Measurements from ENCODE around the gene SLC35D1. TPM values are rescaled to one million over a fixed set of nuclear protein-coding genes. Genes with fewer than 3 reads are reported as not detected.

Gene SLC35D1
- total RNA-seq, 1 donor from 2014 or later = 14.8 TPM

- H3K4me1 Mint-ChIP-seq (ENCODE audit: low read depth) = peaks cover 4% of the 10 kb centered on the region
- no peak overlapping the region for H3K27ac Mint-ChIP-seq
- H3K4me3 Mint-ChIP-seq (ENCODE audit: low read depth) = no peak overlapping the region
- DNase-seq (ENCODE audit: low spot score) = no peak
- intact Hi-C loops (cut with micrococcal nuclease) = no loop called here
- no peaks in the 10 kb centered on the region for H3K27me3 Mint-ChIP-seq (ENCODE audit: low read depth)
- peaks cover 30% of the 10 kb centered on the region for H3K9me3 Mint-ChIP-seq
- peaks cover 46% of the 10 kb centered on the region for H3K36me3 Mint-ChIP-seq (ENCODE audit: low read depth)
These were observed 22.1 kb downstream of the SLC35D1 start for GRCh38 chr1:67031859-67032247.

DNA sequence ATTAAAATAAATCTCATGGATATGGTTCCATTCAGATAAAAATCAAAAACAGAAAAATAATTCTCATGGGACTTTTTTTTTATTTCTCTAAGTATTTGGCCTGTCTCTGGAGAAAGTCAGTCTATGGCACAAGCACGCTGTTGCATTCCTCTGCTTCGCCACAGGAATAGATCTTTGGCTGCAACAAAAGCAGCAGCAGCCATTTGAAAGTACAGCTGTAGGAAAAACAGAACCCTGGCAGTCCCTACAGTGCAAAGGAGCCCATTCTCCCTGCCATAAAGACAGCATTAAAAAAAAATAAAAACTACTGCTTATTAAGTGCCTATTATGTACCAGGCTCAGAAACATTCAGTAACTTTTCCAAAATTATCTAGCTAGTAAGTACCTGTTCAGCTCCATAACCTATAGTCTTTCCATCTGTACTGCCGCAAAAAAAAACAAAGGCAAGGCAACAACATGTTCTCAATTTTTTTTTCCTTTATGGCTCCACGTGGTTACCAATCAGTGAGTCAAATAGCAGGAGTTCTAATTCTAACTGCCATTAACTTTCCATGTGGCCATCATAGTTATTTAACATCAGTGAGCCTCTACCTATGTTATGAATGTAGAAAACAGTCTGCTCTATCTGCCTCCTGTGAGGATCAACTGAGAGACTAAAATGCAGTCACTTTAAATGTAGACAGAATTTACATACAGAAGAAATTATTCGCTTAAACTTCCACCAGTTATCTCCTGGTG is 22.7 kb downstream of the SLC35D1 start:
- no peak overlapping the region for H3K4me3 Mint-ChIP-seq (ENCODE audit: low read depth)
- no peaks in the 10 kb centered on the region for H3K27me3 Mint-ChIP-seq (ENCODE audit: low read depth)
- intact Hi-C loops (cut with micrococcal nuclease) = no loop called here
- peaks cover 44% of the 10 kb centered on the region for H3K36me3 Mint-ChIP-seq (ENCODE audit: low read depth)
- H3K4me1 Mint-ChIP-seq (ENCODE audit: low read depth) = peaks cover 4% of the 10 kb centered on the region
- no peak for DNase-seq (ENCODE audit: low spot score)
- peaks cover 25% of the 10 kb centered on the region for H3K9me3 Mint-ChIP-seq
- no peak overlapping the region for H3K27ac Mint-ChIP-seq

DNA sequence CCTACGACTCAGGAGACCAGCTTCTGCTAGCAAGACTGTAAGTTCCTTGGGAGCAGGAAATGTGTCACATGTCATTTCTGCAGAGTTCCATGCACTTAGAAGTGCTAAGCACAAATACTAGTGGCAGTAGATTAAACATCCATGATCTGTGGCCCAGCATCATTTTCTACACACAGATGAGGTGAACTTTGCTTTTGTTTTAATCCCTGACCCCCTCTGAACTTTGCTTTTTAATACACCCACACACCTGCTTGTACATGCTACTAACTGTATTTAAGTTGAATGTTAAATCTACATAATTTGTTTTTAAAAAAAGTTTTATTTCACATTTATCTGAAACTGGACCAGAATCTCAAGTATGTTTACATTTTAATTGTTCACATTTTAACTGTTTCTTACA is 24.5 kb downstream of the SLC35D1 start:
- intact Hi-C loops (cut with micrococcal nuclease) = no loop called here
- no peaks in the 10 kb centered on the region for H3K27me3 Mint-ChIP-seq (ENCODE audit: low read depth)
- peaks cover 4% of the 10 kb centered on the region for H3K4me1 Mint-ChIP-seq (ENCODE audit: low read depth)
- no peak overlapping the region for H3K4me3 Mint-ChIP-seq (ENCODE audit: low read depth)
- peaks cover 6% of the 10 kb centered on the region for H3K9me3 Mint-ChIP-seq
- H3K27ac Mint-ChIP-seq = no peak overlapping the region
- peaks cover 30% of the 10 kb centered on the region for H3K36me3 Mint-ChIP-seq (ENCODE audit: low read depth)
- no peak for DNase-seq (ENCODE audit: low spot score)

- H3K36me3 Mint-ChIP-seq (ENCODE audit: low read depth) = peaks cover 42% of the 10 kb centered on the region
- no peaks in the 10 kb centered on the region for H3K4me1 Mint-ChIP-seq (ENCODE audit: low read depth)
- H3K27me3 Mint-ChIP-seq (ENCODE audit: low read depth) = no peaks in the 10 kb centered on the region
- no peak overlapping the region for H3K27ac Mint-ChIP-seq
- no peaks in the 10 kb centered on the region for H3K9me3 Mint-ChIP-seq
- DNase-seq (ENCODE audit: low spot score) = no peak
- no peak overlapping the region for H3K4me3 Mint-ChIP-seq (ENCODE audit: low read depth)
- intact Hi-C loops (cut with micrococcal nuclease) = no loop called here
These were observed 33.2 kb downstream of the SLC35D1 start for GRCh38 chr1:67020765-67021164.

DNA sequence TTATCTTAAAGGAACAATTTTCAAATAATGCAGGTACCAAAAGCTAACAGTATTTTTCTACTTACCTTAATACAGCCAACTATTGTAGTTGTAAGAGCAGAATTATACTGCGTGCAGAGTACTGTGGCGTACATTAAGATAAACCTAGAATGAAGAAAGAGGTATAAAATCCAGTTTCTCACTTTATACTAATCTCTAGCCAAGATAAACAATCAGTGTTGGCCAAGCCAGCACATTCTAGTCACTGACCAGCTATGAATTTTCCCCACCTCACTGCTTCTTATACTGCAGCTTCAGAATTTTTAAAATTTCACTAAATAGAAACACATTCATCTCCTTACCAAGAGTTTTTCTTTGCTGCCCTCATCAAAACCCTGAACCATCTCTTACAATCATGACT is 33.6 kb downstream of the SLC35D1 start:
- no peaks in the 10 kb centered on the region for H3K27me3 Mint-ChIP-seq (ENCODE audit: low read depth)
- H3K4me3 Mint-ChIP-seq (ENCODE audit: low read depth) = no peak overlapping the region
- peaks cover 40% of the 10 kb centered on the region for H3K36me3 Mint-ChIP-seq (ENCODE audit: low read depth)
- DNase-seq (ENCODE audit: low spot score) = no peak
- H3K9me3 Mint-ChIP-seq = no peaks in the 10 kb centered on the region
- intact Hi-C loops (cut with micrococcal nuclease) = no loop called here
- no peak overlapping the region for H3K27ac Mint-ChIP-seq
- H3K4me1 Mint-ChIP-seq (ENCODE audit: low read depth) = no peaks in the 10 kb centered on the region

- Mint-ChIP-seq H3K27ac (no peak overlapping the region), H3K9me3 (no peaks in the 10 kb centered on the region), H3K27me3 (ENCODE audit: low read depth) (no peaks in the 10 kb centered on the region), H3K36me3 (ENCODE audit: low read depth) (peaks cover 40% of the 10 kb centered on the region), H3K4me3 (ENCODE audit: low read depth) (no peak overlapping the region), H3K4me1 (ENCODE audit: low read depth) (no peaks in the 10 kb centered on the region)
- no peak for DNase-seq (ENCODE audit: low spot score)
- intact Hi-C loops (cut with micrococcal nuclease) = no loop called here
These were observed 34.3 kb downstream of the SLC35D1 start for GRCh38 chr1:67019600-67020136.

DNA sequence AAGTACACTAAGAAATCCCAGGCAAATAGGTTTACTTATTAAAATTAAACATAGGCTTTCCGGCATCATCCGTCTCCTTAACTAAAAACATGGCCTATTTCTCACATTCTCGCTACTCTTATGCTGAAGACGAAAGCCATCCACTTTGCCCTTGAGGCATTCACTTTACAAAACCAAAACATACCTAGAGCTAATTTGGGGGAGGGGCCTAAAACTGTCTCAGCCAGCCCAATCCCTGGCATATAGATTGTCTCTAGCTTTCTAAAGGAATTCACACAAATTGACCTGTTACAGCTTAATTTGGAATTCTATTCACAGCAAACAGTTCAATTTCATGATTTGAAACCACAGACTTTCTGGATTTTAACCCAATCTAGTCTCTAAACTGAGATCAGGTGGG is 34.8 kb downstream of the SLC35D1 start:
- Mint-ChIP-seq H3K9me3 (no peaks in the 10 kb centered on the region), H3K36me3 (ENCODE audit: low read depth) (peaks cover 38% of the 10 kb centered on the region), H3K27ac (no peak overlapping the region), H3K4me1 (ENCODE audit: low read depth) (no peaks in the 10 kb centered on the region), H3K27me3 (ENCODE audit: low read depth) (no peaks in the 10 kb centered on the region), H3K4me3 (ENCODE audit: low read depth) (no peak overlapping the region)
- DNase-seq (ENCODE audit: low spot score) = no peak
- intact Hi-C loops (cut with micrococcal nuclease) = no loop called here

DNA sequence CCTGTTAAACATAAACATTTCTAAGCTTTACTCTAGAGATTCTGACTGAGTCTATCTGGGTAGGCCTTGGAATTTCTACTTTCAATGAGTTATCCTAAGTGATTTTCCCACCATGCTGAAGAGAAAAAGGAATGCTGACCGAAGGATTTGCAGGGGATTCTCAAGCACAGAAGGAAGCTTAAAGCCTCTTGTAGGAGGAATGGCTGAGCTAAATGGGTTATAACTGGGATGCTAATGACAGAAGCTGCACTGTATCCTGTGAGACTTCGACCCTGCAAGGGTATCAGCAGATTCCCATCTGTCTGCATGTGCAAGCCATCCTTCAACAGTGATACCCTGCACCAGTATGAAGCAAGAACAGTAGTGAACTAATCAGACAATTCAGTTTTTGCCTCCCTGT is 35.4 kb downstream of the SLC35D1 start:
- H3K36me3 Mint-ChIP-seq (ENCODE audit: low read depth) = peaks cover 37% of the 10 kb centered on the region
- H3K9me3 Mint-ChIP-seq = no peaks in the 10 kb centered on the region
- no peak for DNase-seq (ENCODE audit: low spot score)

GRCh38 chr1:67013573-67013972 is 40.4 kb downstream of the SLC35D1 start:
- H3K4me3 Mint-ChIP-seq (ENCODE audit: low read depth) = no peak overlapping the region
- H3K36me3 Mint-ChIP-seq (ENCODE audit: low read depth) = peaks cover 47% of the 10 kb centered on the region
- intact Hi-C loops (cut with micrococcal nuclease) = no loop called here
- peaks cover 5% of the 10 kb centered on the region for H3K4me1 Mint-ChIP-seq (ENCODE audit: low read depth)
- no peak for DNase-seq (ENCODE audit: low spot score)
- no peaks in the 10 kb centered on the region for H3K9me3 Mint-ChIP-seq
- no peak overlapping the region for H3K27ac Mint-ChIP-seq
- H3K27me3 Mint-ChIP-seq (ENCODE audit: low read depth) = no peaks in the 10 kb centered on the region

More for the DNA sequence above, 35.4 kb downstream of the SLC35D1 start:
- H3K27me3 Mint-ChIP-seq (ENCODE audit: low read depth) = no peaks in the 10 kb centered on the region
- intact Hi-C loops (cut with micrococcal nuclease) = no loop called here
- H3K4me3 Mint-ChIP-seq (ENCODE audit: low read depth) = no peak overlapping the region
- no peaks in the 10 kb centered on the region for H3K4me1 Mint-ChIP-seq (ENCODE audit: low read depth)
- H3K27ac Mint-ChIP-seq = no peak overlapping the region

GRCh38 chr1:67009792-67010191 is 44.2 kb downstream of the SLC35D1 start:
- Mint-ChIP-seq H3K36me3 (ENCODE audit: low read depth) (peaks cover 52% of the 10 kb centered on the region), H3K27ac (no peak overlapping the region), H3K27me3 (ENCODE audit: low read depth) (no peaks in the 10 kb centered on the region), H3K4me3 (ENCODE audit: low read depth) (no peak overlapping the region), H3K4me1 (ENCODE audit: low read depth) (peaks cover 5% of the 10 kb centered on the region), H3K9me3 (no peaks in the 10 kb centered on the region)
- no peak for DNase-seq (ENCODE audit: low spot score)
- intact Hi-C loops (cut with micrococcal nuclease) = no loop called here

DNA sequence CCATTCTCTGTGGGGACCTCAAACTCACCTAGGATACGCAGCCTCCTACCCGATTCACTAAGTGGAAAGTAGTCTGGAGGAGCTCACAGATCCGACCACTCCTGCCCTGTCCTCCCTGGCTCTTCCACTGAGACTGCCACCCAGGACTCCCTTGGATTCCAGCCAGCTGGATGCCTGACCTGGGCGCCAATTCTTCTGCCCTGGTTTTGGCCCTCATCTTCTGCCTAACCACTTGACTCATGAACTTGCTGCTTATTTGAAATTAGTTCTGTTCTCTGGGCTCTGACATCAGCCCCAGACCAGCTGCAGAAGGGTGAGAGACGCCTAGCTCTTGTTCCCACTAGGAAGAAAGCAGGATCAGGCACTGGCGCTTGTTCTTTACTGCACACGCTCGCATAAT is 48.9 kb downstream of the SLC35D1 start:
- no peak overlapping the region for H3K4me3 Mint-ChIP-seq (ENCODE audit: low read depth)
- H3K27me3 Mint-ChIP-seq (ENCODE audit: low read depth) = no peaks in the 10 kb centered on the region
- peaks cover 49% of the 10 kb centered on the region for H3K36me3 Mint-ChIP-seq (ENCODE audit: low read depth)
- no peak overlapping the region for H3K27ac Mint-ChIP-seq
- no peaks in the 10 kb centered on the region for H3K9me3 Mint-ChIP-seq
- intact Hi-C loops (cut with micrococcal nuclease) = no loop called here
- H3K4me1 Mint-ChIP-seq (ENCODE audit: low read depth) = no peaks in the 10 kb centered on the region
- no peak for DNase-seq (ENCODE audit: low spot score)

GRCh38 chr1:67004176-67004575 is 49.8 kb downstream of the SLC35D1 start:
- no peaks in the 10 kb centered on the region for H3K27me3 Mint-ChIP-seq (ENCODE audit: low read depth)
- no peak for DNase-seq (ENCODE audit: low spot score)
- H3K4me1 Mint-ChIP-seq (ENCODE audit: low read depth) = no peaks in the 10 kb centered on the region
- H3K9me3 Mint-ChIP-seq = no peaks in the 10 kb centered on the region
- H3K4me3 Mint-ChIP-seq (ENCODE audit: low read depth) = no peak overlapping the region
- no peak overlapping the region for H3K27ac Mint-ChIP-seq
- intact Hi-C loops (cut with micrococcal nuclease) = no loop called here
- H3K36me3 Mint-ChIP-seq (ENCODE audit: low read depth) = peaks cover 40% of the 10 kb centered on the region

- peaks cover 8% of the 10 kb centered on the region for H3K4me1 Mint-ChIP-seq (ENCODE audit: low read depth)
- H3K27me3 Mint-ChIP-seq (ENCODE audit: low read depth) = no peaks in the 10 kb centered on the region
- peaks cover 34% of the 10 kb centered on the region for H3K36me3 Mint-ChIP-seq (ENCODE audit: low read depth)
- no peak for DNase-seq (ENCODE audit: low spot score)
- H3K4me3 Mint-ChIP-seq (ENCODE audit: low read depth) = no peak overlapping the region
- intact Hi-C loops (cut with micrococcal nuclease) = no loop called here
- no peak overlapping the region for H3K27ac Mint-ChIP-seq
- H3K9me3 Mint-ChIP-seq = no peaks in the 10 kb centered on the region
These were observed 52.1 kb downstream of the SLC35D1 start for GRCh38 chr1:67001682-67002425.

Data from activated T-helper 2 cell treated with anti-CD3 and anti-CD28 coated beads, Interferon-gamma antibody, Interleukin-2, Interleukin-4, amounts not matched to agents 10 μg/mL and 5 μg/mL and 100 μg/mL, durations not matched to agents 14 hours and 24 hours and 36 hours (primary cell).